Right lobe of liver (tissue), 6 donors: ENCODE measurements around the gene SH3D21. TPM values are rescaled to one million over a fixed set of nuclear protein-coding genes. Genes with fewer than 3 reads are reported as not detected.

Experiments used
- ATAC-seq, 4 donors: fragments of 200-7000 bp; cut with Tn5 transposase; one replicate each; pipeline ENCODE4 v1.9.1; 2020; ENCODE audit warnings: mild to moderate bottlenecking in 4 of 4, moderate library complexity in 4 of 4
- DNase-seq, 3 donors: peaks; one replicate each; pipeline ENCODE4 v3.0.0-alpha.2; 2020
- H3K27ac ChIP-seq, 3 donors: fragments of 200-600 bp; one replicate each; pipeline ENCODE4 v1.8.0; 2022
- H3K27me3 ChIP-seq, 2 donors: fragments of 200-600 bp; one replicate each; pipeline ENCODE4 v1.8.0; 2022
- H3K36me3 ChIP-seq, 4 donors: fragments of 200-600 bp; sonication (generic) in 1 of 4; one replicate each; pipeline versions ENCODE4 v1.5.1 to v1.8.0; 2017 to 2022; ENCODE audit warnings: control low read depth in 1 of 4
- H3K4me1 ChIP-seq, 4 donors: fragments of 200-600 bp; sonication (generic) in 1 of 4; one replicate each; pipeline versions ENCODE4 v1.5.1 to v1.8.0; 2017 to 2022; ENCODE audit warnings: control low read depth in 1 of 4
- H3K4me3 ChIP-seq, 3 donors: fragments of 200-600 bp; one replicate each; pipeline ENCODE4 v1.8.0; 2022
- H3K9me3 ChIP-seq, 4 donors: fragments of 200-600 bp; sonication (generic) in 1 of 4; one replicate each; pipeline versions ENCODE4 v1.5.1 to v1.8.0; 2017 to 2022; ENCODE audit warnings: control low read depth in 1 of 4
- POLR2A ChIP-seq: fragments of 450-650 bp; IDR thresholded peaks from one replicate; pipeline ENCODE4 v1.6.1; 2017; ENCODE audit warnings: antibody characterized with exemption, mild to moderate bottlenecking
- WGBS: methylation state at CpG from one replicate; pipeline ENCODE4 v1.1.6; 2018; ENCODE audit warnings: low coverage, low lambda C conversion rate; ENCODE audit not compliant: insufficient coverage; ENCODE audit errors: missing lambda C conversion rate; 5-methylcytosine and 5-hydroxymethylcytosine counted together
- intact Hi-C, 2 donors: fragments of 100-400 bp; cut with DNase I; formaldehyde crosslinking; loops; one replicate each; pipeline versions ENCODE4 v1.11.2 to v1.14.1; 2022
- total RNA-seq, 6 experiments: library from RNA; depleted of rRNA in 2 of 6; stranded (reverse); fragments of >200 nt in 2 of 6; fragmentation: NEBNext Ultra II Directional in 3 of 6; extraction: Animal tissue kit (Norgen Biotek cat#: 25700) in 3 of 6; gene quantifications; one replicate each; pipeline versions ENCODE4 v1.1.0 to v1.2.4, GENCODE V29; 2016 to 2023
- TF ChIP-seq, protein P1 (sequence below), 4 donors: fragments of 200-600 bp in 3 of 4; fragments of 450-650 bp in 1 of 4; IDR thresholded peaks; one replicate each; pipeline versions ENCODE4 v1.5.1 to v1.8.0; 2016 to 2022; ENCODE audit warnings: antibody characterized with exemption in 4 of 4, mild to moderate bottlenecking in 2 of 4
- donor health status: DM: no; HTN: yes; CAD: no.
- donor health status: DM: no; HTN: no; CAD: no.
- donor health status: DM: no; HTN: no; CAD: no.
- donor health status: DM: no; HTN: yes; CAD: no.
- donor health status: DM: no; HTN: yes; CAD: no.

SH3D21 gene
- total RNA-seq, 6 experiments from 2014 or later, result 0.50 to 5.1 (median 1.2) TPM

GRCh38 chr1:36339215-36339614 is 33.0 kb downstream of the SH3D21 start:
- 28% methylated on average over 3 of the region's 7 CpGs for WGBS
- Histone ChIP-seq H3K36me3 (peaks cover 0 to 9% (median 3%) of the 10 kb centered on the region in 4 donors), H3K27me3 (no peaks in the 10 kb centered on the region), H3K4me1 (no peaks in the 10 kb centered on the region), H3K9me3 (no peaks in the 10 kb centered on the region), H3K4me3 (no peak overlapping the region), H3K27ac (no peak overlapping the region)
- intact Hi-C loops, result no loop called here
- no peak for DNase-seq
- peak; percentile 9 to 21 (median 14) for ATAC-seq
- TF ChIP-seq, protein P1, sequence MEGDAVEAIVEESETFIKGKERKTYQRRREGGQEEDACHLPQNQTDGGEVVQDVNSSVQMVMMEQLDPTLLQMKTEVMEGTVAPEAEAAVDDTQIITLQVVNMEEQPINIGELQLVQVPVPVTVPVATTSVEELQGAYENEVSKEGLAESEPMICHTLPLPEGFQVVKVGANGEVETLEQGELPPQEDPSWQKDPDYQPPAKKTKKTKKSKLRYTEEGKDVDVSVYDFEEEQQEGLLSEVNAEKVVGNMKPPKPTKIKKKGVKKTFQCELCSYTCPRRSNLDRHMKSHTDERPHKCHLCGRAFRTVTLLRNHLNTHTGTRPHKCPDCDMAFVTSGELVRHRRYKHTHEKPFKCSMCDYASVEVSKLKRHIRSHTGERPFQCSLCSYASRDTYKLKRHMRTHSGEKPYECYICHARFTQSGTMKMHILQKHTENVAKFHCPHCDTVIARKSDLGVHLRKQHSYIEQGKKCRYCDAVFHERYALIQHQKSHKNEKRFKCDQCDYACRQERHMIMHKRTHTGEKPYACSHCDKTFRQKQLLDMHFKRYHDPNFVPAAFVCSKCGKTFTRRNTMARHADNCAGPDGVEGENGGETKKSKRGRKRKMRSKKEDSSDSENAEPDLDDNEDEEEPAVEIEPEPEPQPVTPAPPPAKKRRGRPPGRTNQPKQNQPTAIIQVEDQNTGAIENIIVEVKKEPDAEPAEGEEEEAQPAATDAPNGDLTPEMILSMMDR (IDR thresholded peaks at IDR 0.05), result no peak
- no peak for TF ChIP-seq POLR2A

DNA sequence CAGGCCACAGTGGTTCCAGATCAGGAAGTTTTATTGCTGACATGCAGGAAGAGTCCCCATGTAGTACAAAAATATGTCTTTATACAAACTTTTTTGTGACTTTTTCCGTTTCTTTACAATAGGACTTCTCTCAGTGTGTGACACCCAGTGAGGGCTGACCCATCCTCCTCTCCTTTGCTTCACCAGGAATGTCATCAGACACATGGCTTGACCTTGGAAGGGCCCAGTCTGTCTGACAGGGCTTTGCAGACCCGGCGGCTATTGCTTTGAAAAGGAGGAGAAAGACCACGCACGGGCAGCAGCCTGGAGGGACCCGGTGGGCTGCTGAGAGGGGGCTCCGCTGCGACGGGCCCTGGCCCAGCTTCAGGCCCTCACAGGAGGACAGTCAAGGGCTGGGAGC is 33.4 kb downstream of the SH3D21 start:
- TF ChIP-seq, protein P1 (IDR thresholded peaks at IDR 0.05), result no peak
- TF ChIP-seq POLR2A, result no peak
- Histone ChIP-seq H3K4me3 (no peak overlapping the region), H3K27me3 (no peaks in the 10 kb centered on the region), H3K36me3 (peaks cover 0 to 9% (median 3%) of the 10 kb centered on the region in 4 donors), H3K4me1 (no peaks in the 10 kb centered on the region), H3K9me3 (no peaks in the 10 kb centered on the region), H3K27ac (no peak overlapping the region)
- no peak for DNase-seq
- 82% methylated on average over 9 of the region's 9 CpGs for WGBS
- intact Hi-C loops, result loop anchor here (5.0 to 10.0 kb wide), 2 partner anchors 78 to 85 kb away; no protein-coding TSS in a partner anchor
- peak in 3 of 4 donors; percentile 2 to 19 (median 2) for ATAC-seq

DNA sequence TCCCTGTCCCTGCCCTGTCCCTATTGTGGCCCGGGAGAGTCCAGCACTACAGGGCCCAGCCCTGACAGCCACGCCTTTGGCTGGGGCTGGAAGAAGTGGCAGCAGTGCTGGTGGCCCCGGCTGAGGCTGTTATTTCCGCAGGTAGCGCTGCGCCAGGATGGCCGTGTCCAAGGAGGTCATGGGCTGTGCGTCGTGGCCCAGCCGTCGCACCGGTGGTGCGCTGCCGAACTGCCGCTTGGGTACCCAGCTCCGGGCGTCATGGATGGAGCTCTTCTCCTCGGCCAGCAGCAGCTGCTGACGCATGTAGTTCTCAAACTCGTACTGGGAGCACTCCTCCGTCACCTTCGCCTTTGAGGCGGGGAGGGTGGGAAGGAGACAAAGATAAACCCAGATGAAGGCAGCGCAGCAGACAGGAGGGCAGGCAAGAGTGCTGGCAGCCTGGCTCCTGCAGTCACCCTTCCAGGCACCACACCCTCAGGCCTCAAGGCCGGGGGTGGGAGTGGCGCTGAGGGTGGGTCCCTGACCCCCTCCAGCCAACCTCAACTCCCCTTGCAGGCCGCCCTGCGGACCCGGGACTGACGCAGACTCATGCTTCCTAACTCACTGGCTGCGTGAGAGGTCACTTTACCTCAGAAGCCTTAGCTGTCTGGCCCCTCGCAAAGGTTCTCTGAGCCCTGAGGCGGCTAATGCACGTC is 35.6 kb downstream of the SH3D21 start:
- no peak for DNase-seq
- Histone ChIP-seq H3K4me1 (no peaks in the 10 kb centered on the region), H3K4me3 (no peak overlapping the region), H3K36me3 (peaks cover 0 to 28% (median 8%) of the 10 kb centered on the region in 4 donors), H3K9me3 (no peaks in the 10 kb centered on the region), H3K27me3 (no peaks in the 10 kb centered on the region), H3K27ac (no peak overlapping the region)
- intact Hi-C loops, result loop anchor here (5.0 to 10.0 kb wide), 2 partner anchors 76 to 83 kb away; no protein-coding TSS in a partner anchor
- 100% methylated on average over 1 of the region's 34 CpGs for WGBS
- TF ChIP-seq POLR2A, result no peak
- TF ChIP-seq, protein P1 (IDR thresholded peaks at IDR 0.05), result no peak
- ATAC-seq, result no peak

- intact Hi-C loops, result loop anchor here (5.0 to 10.0 kb wide), 2 partner anchors 75 to 82 kb away; no protein-coding TSS in a partner anchor
- Histone ChIP-seq H3K9me3 (no peaks in the 10 kb centered on the region), H3K27me3 (no peaks in the 10 kb centered on the region), H3K36me3 (peaks cover 0 to 36% (median 11%) of the 10 kb centered on the region in 4 donors), H3K27ac (no peak overlapping the region), H3K4me1 (no peaks in the 10 kb centered on the region), H3K4me3 (no peak overlapping the region)
- ATAC-seq (peak; percentile 66 to 68 (median 66)), DNase-seq (peak in 1 of 3 donors; percentile 61)
- TF ChIP-seq, protein P1 (IDR thresholded peaks at IDR 0.05), result peak; percentile 54 to 69 (median 58)
- TF ChIP-seq POLR2A, result no peak
- 75% methylated on average over 5 of the region's 10 CpGs for WGBS
Measured at GRCh38 chr1:36342426-36343185, 36.4 kb downstream of the SH3D21 start.
